IMR-90 (cell line): ENCODE results near the gene GSE1. TPM values are rescaled to one million over a fixed set of nuclear protein-coding genes. Genes with fewer than 3 reads are reported as not detected.

Experiments
- ATAC-seq: fragments of 200-7000 bp; cut with Tn5 transposase; 2 replicates; pipeline ENCODE4 v1.9.1; 2020; ENCODE audit warnings: low read depth, mild to moderate bottlenecking, moderate library complexity
- BruUV-seq: library from RNA; stranded (reverse); fragments of 400-500 nt; replicated peaks from 2 replicates; lab custom pipeline; 2021; lab: Mats Ljungman, UMichigan
- CTCF ChIA-PET: fragments of 300-600 bp; formaldehyde crosslinking; extraction: SDS; loops from one replicate; lab custom pipeline; 2021; ENCODE audit warnings: antibody characterized with exemption; lab: Yijun Ruan, JAX
- POLR2A ChIA-PET: fragments of 300-600 bp; sonication (Branson Sonifier 250); formaldehyde crosslinking; loops from one replicate; lab custom pipeline; 2022; ENCODE audit warnings: antibody characterized with exemption; ENCODE audit not compliant: unreplicated experiment; lab: Charles Lee
- DNase-seq: peaks from one replicate; pipeline ENCODE4 v3.0.0; 2013
- H2AFZ ChIP-seq: replicated peaks from 2 replicates; pipeline ENCODE3; 2013; ENCODE audit warnings: low read length, mild to moderate bottlenecking; ENCODE audit not compliant: poor library complexity
- H2AK5ac ChIP-seq: 2 replicates; pipeline ENCODE4 v1.6.1; 2013; ENCODE audit warnings: low read depth, low read length, inconsistent platforms
- H2AK9ac ChIP-seq: replicated peaks from 2 replicates; pipeline ENCODE3; 2013; ENCODE audit warnings: mild to moderate bottlenecking, low read depth, low read length, moderate library complexity; ENCODE audit not compliant: poor library complexity
- H2BK120ac ChIP-seq: 2 replicates; pipeline ENCODE4 v1.6.1; 2013; ENCODE audit warnings: low read depth, low read length, inconsistent platforms
- H2BK15ac ChIP-seq: 3 replicates; pipeline ENCODE4 v1.6.1; 2013; ENCODE audit warnings: low read depth, low read length, inconsistent platforms
- H2BK20ac ChIP-seq: 2 replicates; pipeline ENCODE4 v1.6.1; 2013; ENCODE audit warnings: low read depth, mild to moderate bottlenecking, inconsistent platforms, low read length, moderate library complexity
- H2BK5ac ChIP-seq: 2 replicates; pipeline ENCODE4 v1.6.1; 2013; ENCODE audit warnings: mild to moderate bottlenecking, low read depth, low read length, inconsistent platforms; ENCODE audit not compliant: poor library complexity, severe bottlenecking
- H3K14ac ChIP-seq: replicated peaks from 2 replicates; pipeline ENCODE4 v1.6.1; 2013; ENCODE audit warnings: low read depth, low read length, inconsistent platforms
- H3K18ac ChIP-seq: 2 replicates; pipeline ENCODE4 v1.6.1; 2013; ENCODE audit warnings: low read depth, low read length, control low read depth
- H3K23ac ChIP-seq: 2 replicates; pipeline ENCODE4 v1.6.1; 2013; ENCODE audit warnings: low read depth, low read length, inconsistent platforms
- H3K27ac ChIP-seq: 2 replicates; pipeline ENCODE4 v1.5.1; 2013; ENCODE audit warnings: mild to moderate bottlenecking, control low read depth, low read length; ENCODE audit not compliant: insufficient read depth
- H3K27me3 ChIP-seq: 2 replicates; pipeline ENCODE4 v1.6.1; 2013; ENCODE audit warnings: low read length; ENCODE audit not compliant: control insufficient read depth, insufficient read depth
- H3K36me3 ChIP-seq: 2 replicates; pipeline ENCODE4 v1.6.1; 2013; ENCODE audit warnings: low read length, mixed read lengths; ENCODE audit not compliant: control insufficient read depth, insufficient read depth
- H3K4ac ChIP-seq: 2 replicates; pipeline ENCODE4 v1.6.1; 2013; ENCODE audit warnings: low read depth, low read length, inconsistent platforms
- H3K4me1 ChIP-seq: 2 replicates; pipeline ENCODE4 v1.6.1; 2013; ENCODE audit warnings: low read length, mixed read lengths; ENCODE audit not compliant: control insufficient read depth, insufficient read depth
- H3K4me2 ChIP-seq: 2 replicates; pipeline ENCODE4 v1.6.1; 2013; ENCODE audit warnings: low read depth, mild to moderate bottlenecking, control low read depth, low read length, moderate library complexity
- H3K4me3 ChIP-seq: 2 replicates; pipeline ENCODE4 v1.5.1; 2013; ENCODE audit warnings: low read depth, mild to moderate bottlenecking, control low read depth, low read length, moderate library complexity; ENCODE audit not compliant: insufficient read depth
- H3K56ac ChIP-seq: 2 replicates; pipeline ENCODE4 v1.6.1; 2013; ENCODE audit warnings: low read length, inconsistent platforms; ENCODE audit not compliant: insufficient read depth; ENCODE audit errors: extremely low read depth
- H3K79me1 ChIP-seq, 2 experiments: 2 replicates each; pipeline ENCODE4 v1.6.1; 2013; ENCODE audit warnings: low read length in 2 of 2, inconsistent platforms in 1 of 2, low read depth in 1 of 2
- H3K9ac ChIP-seq: 2 replicates; pipeline ENCODE4 v1.6.1; 2013; ENCODE audit warnings: low read depth, low read length, control low read depth
- H3K9me1 ChIP-seq: 2 replicates; pipeline ENCODE4 v1.6.1; 2013; ENCODE audit warnings: low read length, inconsistent platforms; ENCODE audit not compliant: insufficient read depth
- H3K9me3 ChIP-seq: 2 replicates; pipeline ENCODE4 v1.6.1; 2013; ENCODE audit warnings: low read length; ENCODE audit not compliant: control insufficient read depth, insufficient read depth
- H4K20me1 ChIP-seq: 2 replicates; pipeline ENCODE4 v1.6.1; 2013; ENCODE audit warnings: low read length, inconsistent platforms; ENCODE audit not compliant: insufficient read depth
- H4K5ac ChIP-seq: 2 replicates; pipeline ENCODE4 v1.6.1; 2013; ENCODE audit warnings: mild to moderate bottlenecking, low read depth, low read length, control low read depth
- H4K8ac ChIP-seq, 2 experiments: 2 replicates each; pipeline ENCODE4 v1.6.1; 2013; ENCODE audit warnings: low read depth in 2 of 2, low read length in 2 of 2, control low read depth in 1 of 2, inconsistent platforms in 1 of 2
- H4K91ac ChIP-seq: 2 replicates; pipeline ENCODE4 v1.6.1; 2013; ENCODE audit warnings: low read depth, low read length, inconsistent platforms; ENCODE audit not compliant: insufficient read depth
- CHD1 ChIP-seq: IDR thresholded peaks from 2 replicates; pipeline ENCODE4 v1.6.1; 2012; ENCODE audit warnings: low read depth, low read length, improper control_type of control experiment
- MAFK ChIP-seq: IDR thresholded peaks from 2 replicates; pipeline ENCODE4 v1.6.1; 2012; ENCODE audit warnings: low read depth, low read length, improper control_type of control experiment
- MXI1 ChIP-seq: IDR thresholded peaks from 2 replicates; pipeline ENCODE4 v1.6.1; 2012; ENCODE audit warnings: low read depth, mild to moderate bottlenecking, low read length, moderate library complexity, borderline replicate concordance
- NFE2L2 ChIP-seq: fragments of 150-350 bp; IDR thresholded peaks from 2 replicates; pipeline ENCODE4 v1.6.1; 2016; ENCODE audit warnings: low read depth, mild to moderate bottlenecking, low read length
- POLR2A ChIP-seq: IDR thresholded peaks from 2 replicates; pipeline ENCODE4 v1.6.1; 2012; ENCODE audit warnings: mild to moderate bottlenecking, low read depth, low read length
- RAD21 ChIP-seq: IDR thresholded peaks from 2 replicates; pipeline ENCODE4 v1.6.1; 2012; ENCODE audit warnings: low read length, improper control_type of control experiment
- RCOR1 ChIP-seq: IDR thresholded peaks from 2 replicates; pipeline ENCODE4 v1.6.1; 2012; ENCODE audit warnings: mild to moderate bottlenecking, low read length, improper control_type of control experiment; ENCODE audit not compliant: insufficient replicate concordance
- RFX5 ChIP-seq: IDR thresholded peaks from 2 replicates; pipeline ENCODE4 v1.8.0; 2012; ENCODE audit warnings: low read depth, mild to moderate bottlenecking, low read length, moderate library complexity
- WGBS, 2 experiments: methylation state at CpG; one replicate each; pipeline versions ENCODE4 v1.1.5 to v1.1.7; 2013; ENCODE audit warnings: missing lambda C conversion rate in 2 of 2; ENCODE audit not compliant: insufficient read length in 1 of 2; ENCODE audit errors: extremely low coverage in 2 of 2; 5-methylcytosine and 5-hydroxymethylcytosine counted together
- dilution Hi-C: fragments of 300-500 bp; cut with HindIII; formaldehyde crosslinking; loops from one replicate; pipeline ENCODE4 v1.14.3; 2018; ENCODE audit warnings: low sequenced_read_pairs; ENCODE audit not compliant: unreplicated experiment
- in situ Hi-C: fragments of 300-500 bp; cut with MboI; formaldehyde crosslinking; loops from 3 replicates; pipeline ENCODE4 v1.14.3; 2019; ENCODE audit warnings: low sequenced_read_pairs, inconsistent platforms, mixed read lengths
- intact Hi-C: fragments of 100-400 bp; cut with micrococcal nuclease; formaldehyde crosslinking; loops from 2 replicates; pipeline ENCODE4 v1.10.0; 2022
- polyA plus RNA-seq, 3 experiments: library from polyadenylated mRNA; depleted of rRNA; stranded (reverse); fragments of >200 nt; gene quantifications; 2 replicates each; pipeline ENCODE4 v1.2.3, GENCODE V29; 2012; ENCODE audit warnings: low replicate concordance in 1 of 3
- total RNA-seq: library from RNA; depleted of rRNA; stranded (reverse); fragments of >200 nt; gene quantifications from 2 replicates; pipeline ENCODE4 v1.2.3, GENCODE V29; 2012
- TF ChIP-seq, protein P1 (sequence below): fragments of 150-350 bp; IDR thresholded peaks from 2 replicates; pipeline ENCODE4 v1.6.1; 2017; ENCODE audit warnings: mild to moderate bottlenecking, antibody characterized with exemption, low read length, low read depth
- TF ChIP-seq, protein P2 (sequence below): conservative IDR thresholded peaks from 2 replicates; pipeline ENCODE4 v1.5.1; 2012; ENCODE audit warnings: mild to moderate bottlenecking, low read depth, low read length, improper control_type of control experiment

GSE1 gene
- total and polyA plus RNA-seq, 2 of the 4 experiments (the other 2 are of a cell fraction), result 14.9 to 25.5 TPM

DNA sequence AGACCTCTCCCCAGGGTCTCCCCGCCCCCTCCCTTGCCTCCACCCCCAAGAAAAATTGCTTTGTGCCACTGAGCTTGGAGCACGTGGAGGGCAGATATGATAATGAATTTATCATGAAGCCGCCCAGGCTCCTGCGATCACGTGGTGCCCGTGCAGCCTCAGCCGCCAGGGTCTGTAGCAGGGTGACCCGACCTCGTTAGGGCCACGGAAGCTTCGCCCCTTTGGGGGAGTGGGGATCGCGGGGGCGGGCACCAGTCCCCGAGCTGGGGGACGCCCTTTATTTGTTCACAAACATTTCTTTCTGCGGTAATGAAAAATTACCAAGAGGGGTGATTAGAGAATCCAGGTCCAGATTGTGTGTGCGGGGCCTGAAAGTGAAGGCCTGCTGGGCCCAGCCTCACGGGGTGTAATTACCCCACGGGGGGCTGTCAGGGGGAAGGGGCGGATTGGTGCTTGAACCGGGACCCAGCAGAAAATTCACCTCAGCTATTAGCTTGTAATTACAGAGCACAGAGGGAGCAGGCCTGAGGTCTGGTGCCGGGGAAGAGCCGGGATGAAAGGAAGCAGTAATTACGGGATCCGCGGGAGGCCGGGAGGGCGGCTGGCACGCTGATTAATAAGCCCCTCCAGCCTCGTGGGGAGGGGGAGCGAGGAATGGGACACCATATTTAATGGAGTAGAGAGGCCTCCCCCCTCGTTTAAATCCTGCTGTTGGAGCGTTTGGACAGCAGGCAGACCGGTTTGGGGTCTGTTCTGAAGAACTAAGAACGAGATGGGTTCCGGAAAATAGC lies 13.3 kb downstream of the GSE1 start:
- 61% methylated on average over 15 of the region's 37 CpGs; no CpG with 5 or more reads in 1 of the 2 experiments for WGBS, 2 experiments
- Histone ChIP-seq H3K23ac (no peak overlapping the region), H3K14ac (no peak overlapping the region), H3K56ac (no peak overlapping the region), H3K9me3 (peaks cover 13% of the 10 kb centered on the region), H3K9me1 (peaks cover 7% of the 10 kb centered on the region; the same call in 1 of the 2 replicates), H2BK120ac (no peak overlapping the region), H3K79me1 (peaks cover 26 to 89% of the 10 kb centered on the region in 2 experiments), H4K5ac (no peak overlapping the region), H3K27ac (no peak overlapping the region), H2AK5ac (no peak overlapping the region), H4K8ac (no peak overlapping the region), H3K4me3 (no peak overlapping the region), H4K20me1 (peaks cover 99% of the 10 kb centered on the region), H3K18ac (no peak overlapping the region), H2BK15ac (no peak overlapping the region), H2AK9ac (no peak overlapping the region), H3K27me3 (no peaks in the 10 kb centered on the region), H3K4me2 (no peak overlapping the region), H3K9ac (no peak overlapping the region), H2BK20ac (no peak overlapping the region), H3K4me1 (no peaks in the 10 kb centered on the region), H4K91ac (no peak overlapping the region), H2BK5ac (no peak overlapping the region), H3K4ac (no peak overlapping the region), H2AFZ (no peak overlapping the region), H3K36me3 (peaks cover 1% of the 10 kb centered on the region; the same call in 1 of the 2 replicates)
- ChIA-PET POLR2A (interaction anchor here (0.6 kb wide), 1 partner anchor 10 kb away, joined by 3 read pairs; no protein-coding TSS in a partner anchor), CTCF (no interaction called here)
- ATAC-seq (no peak), DNase-seq (no peak)
- BruUV-seq, result no TSS peak
- dilution Hi-C loops, result no loop called here
- intact Hi-C loops, result no loop called here
- in situ Hi-C loops, result no loop called here
- no peak for TF ChIP-seq RFX5
- TF ChIP-seq RCOR1, result no peak
- TF ChIP-seq, protein P1, sequence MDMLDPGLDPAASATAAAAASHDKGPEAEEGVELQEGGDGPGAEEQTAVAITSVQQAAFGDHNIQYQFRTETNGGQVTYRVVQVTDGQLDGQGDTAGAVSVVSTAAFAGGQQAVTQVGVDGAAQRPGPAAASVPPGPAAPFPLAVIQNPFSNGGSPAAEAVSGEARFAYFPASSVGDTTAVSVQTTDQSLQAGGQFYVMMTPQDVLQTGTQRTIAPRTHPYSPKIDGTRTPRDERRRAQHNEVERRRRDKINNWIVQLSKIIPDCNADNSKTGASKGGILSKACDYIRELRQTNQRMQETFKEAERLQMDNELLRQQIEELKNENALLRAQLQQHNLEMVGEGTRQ, result no peak
- no peak for TF ChIP-seq MAFK
- no peak for TF ChIP-seq NFE2L2
- TF ChIP-seq POLR2A, result no peak
- TF ChIP-seq RAD21, result no peak
- no peak for TF ChIP-seq CHD1
- no peak for TF ChIP-seq MXI1
- TF ChIP-seq, protein P2, sequence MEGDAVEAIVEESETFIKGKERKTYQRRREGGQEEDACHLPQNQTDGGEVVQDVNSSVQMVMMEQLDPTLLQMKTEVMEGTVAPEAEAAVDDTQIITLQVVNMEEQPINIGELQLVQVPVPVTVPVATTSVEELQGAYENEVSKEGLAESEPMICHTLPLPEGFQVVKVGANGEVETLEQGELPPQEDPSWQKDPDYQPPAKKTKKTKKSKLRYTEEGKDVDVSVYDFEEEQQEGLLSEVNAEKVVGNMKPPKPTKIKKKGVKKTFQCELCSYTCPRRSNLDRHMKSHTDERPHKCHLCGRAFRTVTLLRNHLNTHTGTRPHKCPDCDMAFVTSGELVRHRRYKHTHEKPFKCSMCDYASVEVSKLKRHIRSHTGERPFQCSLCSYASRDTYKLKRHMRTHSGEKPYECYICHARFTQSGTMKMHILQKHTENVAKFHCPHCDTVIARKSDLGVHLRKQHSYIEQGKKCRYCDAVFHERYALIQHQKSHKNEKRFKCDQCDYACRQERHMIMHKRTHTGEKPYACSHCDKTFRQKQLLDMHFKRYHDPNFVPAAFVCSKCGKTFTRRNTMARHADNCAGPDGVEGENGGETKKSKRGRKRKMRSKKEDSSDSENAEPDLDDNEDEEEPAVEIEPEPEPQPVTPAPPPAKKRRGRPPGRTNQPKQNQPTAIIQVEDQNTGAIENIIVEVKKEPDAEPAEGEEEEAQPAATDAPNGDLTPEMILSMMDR, result no peak
